ENCODE measurements around the gene NBAS.

Gene NBAS

DNA sequence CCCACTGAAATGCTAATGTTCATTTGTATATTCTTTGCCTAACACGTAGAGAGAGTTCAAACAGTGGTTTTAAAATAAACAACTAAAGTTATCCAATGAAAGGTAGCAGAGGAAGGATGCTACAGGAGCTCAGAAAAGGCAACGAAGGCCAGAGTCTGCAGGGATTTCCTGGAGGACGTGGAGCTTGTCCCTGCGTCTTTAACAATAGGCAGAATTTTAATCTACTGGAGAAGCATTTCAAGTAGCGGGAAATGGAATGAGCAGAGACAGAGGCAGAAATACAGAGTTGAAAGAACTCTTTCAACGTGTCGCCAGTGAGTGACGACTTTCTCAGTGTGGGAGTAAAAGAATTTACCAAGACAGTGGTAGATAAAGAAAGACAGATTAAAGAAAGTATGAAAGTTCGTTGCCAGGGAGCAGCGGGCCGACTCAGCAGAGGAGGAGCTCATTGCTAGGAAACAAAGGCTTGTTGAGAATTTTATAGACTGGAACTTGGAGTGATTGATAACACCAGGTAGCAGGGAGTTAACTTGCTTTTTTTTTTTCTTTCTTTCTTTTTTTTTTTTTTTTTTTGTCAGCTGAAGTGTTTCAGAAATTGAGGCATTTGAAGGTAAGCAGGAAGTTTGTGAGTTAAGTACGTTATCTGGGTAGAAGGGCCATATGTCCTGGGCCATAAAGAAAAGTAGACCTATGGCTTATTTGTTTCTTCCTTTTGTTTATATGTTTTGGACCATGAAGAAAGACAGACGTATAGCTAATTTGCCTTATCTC is 625 bp upstream of the NBAS start:
- Histone ChIP-seq H3K4me3 (peak overlapping the region; percentile 85), H3K9ac (peak overlapping the region; percentile 82; the same call in 1 of the 2 replicates), H3K27ac (peak overlapping the region; percentile 36; the same call in 1 of the 2 replicates), H3K9me3 (no peaks in the 10 kb centered on the region), H4K20me1 (no peaks in the 10 kb centered on the region), H3K4me2 (peak overlapping the region; percentile 65), H3K36me3 (peaks cover 3% of the 10 kb centered on the region; the same call in 1 of the 2 replicates), H3K27me3 (no peaks in the 10 kb centered on the region), H3K4me1 (peaks cover 26% of the 10 kb centered on the region)
- TF ChIP-seq Cebpa-rat (IDR thresholded peaks at IDR 0.05): no peak

DNA sequence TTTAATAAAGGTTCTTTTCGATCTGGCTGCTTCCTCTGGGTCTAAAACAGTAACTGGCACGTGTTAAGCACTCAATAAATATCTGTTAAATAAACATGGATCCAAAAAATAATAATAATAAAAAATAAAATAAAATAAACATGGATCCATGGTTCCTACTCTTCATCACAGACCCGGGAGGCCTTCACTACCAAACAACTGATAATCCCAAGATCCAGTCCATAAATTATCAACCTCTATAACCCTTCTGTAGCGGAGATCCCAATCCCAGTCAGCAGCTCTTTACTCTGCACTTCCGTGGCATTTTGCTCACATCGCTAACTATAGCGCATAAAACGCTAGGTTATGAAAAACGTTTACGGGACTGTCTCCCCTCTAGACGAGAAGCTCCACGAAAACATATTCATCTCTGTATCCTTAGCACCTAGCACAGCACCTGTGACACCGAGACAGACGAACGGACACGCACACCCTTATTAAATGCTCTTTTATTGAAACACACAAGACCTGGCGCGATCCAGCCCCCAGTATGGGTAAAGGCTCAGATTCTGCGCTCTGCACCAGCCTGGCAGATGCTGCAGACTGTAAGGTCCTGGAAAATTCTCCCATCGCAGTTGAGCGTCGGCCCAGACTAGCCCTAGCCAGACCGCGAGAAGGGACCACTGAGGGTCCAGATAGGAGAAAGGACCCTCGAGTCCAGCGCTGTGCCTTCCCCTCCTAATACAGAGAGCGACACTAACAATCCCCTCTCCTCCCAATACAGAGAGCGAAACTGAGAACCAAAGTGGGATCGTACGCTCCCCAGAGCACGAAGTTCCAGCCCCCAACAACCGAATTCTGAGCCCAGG is 770 bp downstream of the NBAS start:
- Histone ChIP-seq H3K27ac (peak overlapping the region; percentile 36), H3K9me3 (no peaks in the 10 kb centered on the region), H3K4me2 (peak overlapping the region; percentile 79), H3K27me3 (no peaks in the 10 kb centered on the region), H4K20me1 (no peaks in the 10 kb centered on the region), H3K4me1 (peaks cover 26% of the 10 kb centered on the region), H3K9ac (peak overlapping the region; percentile 82), H3K36me3 (peaks cover 8% of the 10 kb centered on the region; the same call in 1 of the 2 replicates), H3K4me3 (peak overlapping the region; percentile 85)
- no peak for TF ChIP-seq Cebpa-rat (IDR thresholded peaks at IDR 0.05)

DNA sequence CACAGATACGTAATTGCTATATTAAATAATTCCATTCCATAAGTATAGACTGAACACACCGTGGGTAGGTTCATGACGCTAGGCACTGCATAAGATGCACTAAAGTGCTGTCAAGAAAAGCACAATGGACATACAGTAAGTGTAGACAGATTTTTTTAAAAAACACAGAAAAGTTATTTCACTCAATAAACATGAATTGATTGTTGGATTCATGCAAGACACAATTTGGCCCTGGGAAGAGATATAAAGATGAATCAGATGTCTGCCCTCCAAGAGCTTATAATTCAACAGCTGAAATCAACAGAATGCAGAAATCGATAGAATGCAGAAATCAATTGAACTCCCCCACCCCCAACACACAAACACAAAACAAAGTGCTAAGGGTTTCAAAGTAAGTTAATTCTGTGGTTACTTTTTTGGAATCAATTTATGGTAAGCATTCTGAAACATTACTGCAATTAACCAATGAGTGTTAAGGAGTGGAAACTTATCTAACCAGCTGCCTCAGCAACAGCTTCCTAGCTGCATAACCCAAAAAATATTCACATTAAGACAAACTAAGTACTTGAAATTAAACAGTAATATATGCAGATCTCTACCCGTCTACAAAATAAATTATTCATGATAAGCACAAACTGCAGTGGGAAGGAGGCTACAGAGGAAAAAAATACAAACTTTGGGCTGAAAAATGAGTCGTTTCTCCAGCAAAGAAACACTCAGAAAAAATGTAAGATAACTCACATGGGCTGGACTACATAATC is 1.6 kb downstream of the NBAS start:
- H3K4me3 ChIP-seq: peak overlapping the region; percentile 85
- no peaks in the 10 kb centered on the region for H4K20me1 ChIP-seq
- H3K27ac ChIP-seq: no peak overlapping the region
- no peak for TF ChIP-seq Cebpa-rat (IDR thresholded peaks at IDR 0.05)
- H3K36me3 ChIP-seq: peaks cover 13% of the 10 kb centered on the region; the same call in 1 of the 2 replicates
- peak overlapping the region; percentile 82 for H3K9ac ChIP-seq
- no peaks in the 10 kb centered on the region for H3K9me3 ChIP-seq
- peaks cover 26% of the 10 kb centered on the region for H3K4me1 ChIP-seq
- no peaks in the 10 kb centered on the region for H3K27me3 ChIP-seq
- H3K4me2 ChIP-seq: peak overlapping the region; percentile 79

DNA sequence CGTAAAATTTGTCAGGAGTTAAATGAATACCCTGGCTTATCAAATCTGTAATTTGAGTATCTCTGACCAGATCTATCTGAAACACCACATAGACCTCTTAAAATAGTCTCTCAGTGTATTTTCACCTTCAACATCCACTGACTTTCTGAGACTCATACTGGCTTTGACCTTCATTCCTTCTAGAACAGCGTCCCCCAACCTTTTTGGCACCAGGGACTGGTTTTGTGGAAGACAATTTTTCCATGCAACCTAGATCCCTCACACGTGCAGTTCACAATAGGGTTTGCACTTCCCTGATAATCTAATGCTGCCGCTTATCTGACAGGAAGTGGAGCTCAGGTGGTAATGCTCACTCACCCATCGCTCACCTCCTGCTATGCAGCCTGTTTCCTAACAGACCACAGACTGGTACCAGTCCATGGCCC is 3.2 kb downstream of the NBAS start:
- H3K4me3 ChIP-seq: no peak overlapping the region
- TF ChIP-seq Cebpa-rat (IDR thresholded peaks at IDR 0.05): no peak
- H3K27me3 ChIP-seq: no peaks in the 10 kb centered on the region
- H3K4me1 ChIP-seq: peaks cover 26% of the 10 kb centered on the region
- H3K27ac ChIP-seq: no peak overlapping the region
- no peaks in the 10 kb centered on the region for H4K20me1 ChIP-seq
- H3K9ac ChIP-seq: no peak overlapping the region
- H3K36me3 ChIP-seq: peaks cover 19% of the 10 kb centered on the region; the same call in 1 of the 2 replicates
- H3K4me2 ChIP-seq: no peak overlapping the region
- no peaks in the 10 kb centered on the region for H3K9me3 ChIP-seq

DNA sequence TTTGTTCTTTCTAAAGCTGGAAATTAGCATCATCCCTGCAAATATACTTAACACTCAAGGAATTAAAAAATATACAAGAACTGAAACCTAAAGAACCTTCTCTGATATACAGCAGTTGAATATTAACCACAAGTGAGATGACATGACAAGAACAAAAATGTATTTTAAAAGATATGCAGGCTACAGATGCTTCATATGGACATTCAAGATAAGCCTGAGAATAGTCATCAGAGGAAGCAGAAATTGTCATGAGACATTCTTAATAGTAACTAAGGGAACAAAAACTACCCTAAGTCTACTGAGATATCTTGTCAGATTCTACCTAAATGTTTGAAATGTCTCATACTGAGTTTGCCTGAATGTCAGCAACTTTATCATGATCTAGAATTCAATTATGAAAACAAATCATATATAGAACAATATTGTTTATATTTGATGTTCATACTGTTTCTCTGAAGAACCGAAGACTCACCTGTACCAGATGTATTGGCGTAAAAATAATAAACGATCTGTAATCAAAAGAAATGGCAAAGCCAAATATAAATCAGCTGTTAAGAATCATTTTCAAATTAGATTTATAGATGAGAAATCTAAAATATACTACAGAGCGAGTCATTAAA is 4.7 kb downstream of the NBAS start:
- H3K9me3 ChIP-seq: no peaks in the 10 kb centered on the region
- H3K4me2 ChIP-seq: no peak overlapping the region
- no peaks in the 10 kb centered on the region for H3K27me3 ChIP-seq
- H3K4me3 ChIP-seq: no peak overlapping the region
- no peak overlapping the region for H3K27ac ChIP-seq
- H4K20me1 ChIP-seq: no peaks in the 10 kb centered on the region
- peaks cover 30% of the 10 kb centered on the region for H3K36me3 ChIP-seq
- no peak overlapping the region for H3K9ac ChIP-seq
- no peak for TF ChIP-seq Cebpa-rat (IDR thresholded peaks at IDR 0.05)
- peaks cover 20% of the 10 kb centered on the region for H3K4me1 ChIP-seq

DNA sequence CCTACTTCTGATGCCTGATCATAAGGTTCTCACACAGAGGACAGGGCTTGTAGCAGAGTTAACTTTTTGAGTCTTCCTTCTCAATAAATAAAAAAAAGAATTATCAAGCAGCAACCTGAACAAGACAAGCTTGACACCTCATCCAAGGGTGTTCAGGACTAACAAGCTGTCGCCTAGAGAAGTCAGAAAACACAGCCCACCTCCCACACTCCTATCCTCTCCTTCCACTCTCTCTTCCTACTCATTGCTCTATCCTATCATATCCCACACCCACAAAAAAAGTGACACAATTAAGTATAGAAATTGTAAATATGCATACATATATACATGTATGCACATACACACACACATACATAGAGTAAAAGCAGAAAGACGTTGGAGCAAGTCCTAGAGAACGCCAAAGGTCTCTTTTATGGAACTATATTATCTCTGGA is 5.4 kb downstream of the NBAS start:
- Histone ChIP-seq H3K4me1 (peaks cover 18% of the 10 kb centered on the region), H3K27ac (no peak overlapping the region), H3K27me3 (no peaks in the 10 kb centered on the region), H4K20me1 (no peaks in the 10 kb centered on the region), H3K36me3 (peaks cover 31% of the 10 kb centered on the region), H3K4me3 (no peak overlapping the region), H3K9ac (no peak overlapping the region), H3K9me3 (no peaks in the 10 kb centered on the region), H3K4me2 (no peak overlapping the region)
- TF ChIP-seq Cebpa-rat (IDR thresholded peaks at IDR 0.05): no peak

DNA sequence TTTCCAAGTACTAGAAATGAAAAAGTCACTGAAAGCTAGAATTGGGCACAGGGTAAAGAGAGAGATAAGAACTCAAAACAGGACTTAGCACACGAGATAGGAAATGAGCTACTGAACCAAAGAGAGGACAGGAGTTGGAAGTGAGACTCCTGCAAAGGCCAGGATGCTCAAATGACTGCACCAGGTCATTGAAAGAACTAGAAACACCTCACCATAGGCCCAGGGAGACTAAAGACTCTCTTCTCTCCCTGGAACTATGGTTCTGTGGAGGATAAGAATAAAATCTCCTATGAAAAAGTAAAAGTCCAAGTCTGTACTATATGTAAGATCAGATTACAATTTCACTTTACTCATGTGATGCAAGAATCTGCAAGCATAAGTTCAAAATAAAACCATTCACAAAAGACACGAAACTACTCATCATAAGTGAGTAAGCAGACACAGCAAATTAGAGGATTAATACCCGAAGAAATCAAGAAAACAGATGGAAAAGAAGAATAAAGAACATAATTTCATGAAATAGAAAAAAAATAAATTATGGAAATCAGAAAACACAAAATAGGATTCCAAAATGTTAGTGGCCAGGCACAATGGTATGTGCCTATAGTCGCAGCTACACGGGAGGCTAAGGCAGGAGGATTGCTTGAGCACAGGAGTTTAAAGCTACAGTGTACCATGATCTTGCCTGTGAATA is 6.5 kb downstream of the NBAS start:
- H3K4me3 ChIP-seq: no peak overlapping the region
- no peak overlapping the region for H3K9ac ChIP-seq
- no peak for TF ChIP-seq Cebpa-rat (IDR thresholded peaks at IDR 0.05)
- peaks cover 36% of the 10 kb centered on the region for H3K36me3 ChIP-seq
- no peak overlapping the region for H3K4me2 ChIP-seq
- H3K4me1 ChIP-seq: peaks cover 12% of the 10 kb centered on the region
- H3K9me3 ChIP-seq: no peaks in the 10 kb centered on the region
- no peaks in the 10 kb centered on the region for H3K27me3 ChIP-seq
- H3K27ac ChIP-seq: no peak overlapping the region
- no peaks in the 10 kb centered on the region for H4K20me1 ChIP-seq

DNA sequence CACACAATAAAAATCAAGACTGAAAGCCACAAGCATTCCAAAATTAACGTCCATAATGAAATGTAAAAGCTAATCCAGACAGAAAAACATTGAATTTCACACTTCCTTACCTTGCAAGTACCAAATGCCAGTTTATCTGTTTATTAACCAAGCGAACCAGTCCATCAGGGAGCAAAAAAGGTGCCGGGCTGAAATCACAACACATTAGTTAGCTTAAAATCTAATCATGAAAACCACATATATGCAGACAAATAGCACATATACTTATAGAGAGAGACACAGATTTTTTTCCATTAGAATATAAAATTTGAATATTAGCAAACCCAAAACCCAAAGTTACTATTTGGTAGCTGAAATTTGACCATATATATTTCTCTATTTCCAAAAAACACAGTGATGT is 7.2 kb downstream of the NBAS start:
- Histone ChIP-seq H3K4me2 (no peak overlapping the region), H3K27me3 (no peaks in the 10 kb centered on the region), H4K20me1 (no peaks in the 10 kb centered on the region), H3K9me3 (no peaks in the 10 kb centered on the region), H3K9ac (no peak overlapping the region), H3K4me3 (no peak overlapping the region), H3K4me1 (peaks cover 5% of the 10 kb centered on the region; the same call in 1 of the 2 replicates), H3K36me3 (peaks cover 43% of the 10 kb centered on the region), H3K27ac (no peak overlapping the region)
- no peak for TF ChIP-seq Cebpa-rat (IDR thresholded peaks at IDR 0.05)
